Neural cell (in vitro differentiated cells): ENCODE results near the gene ZNF552. TPM values are rescaled to one million over a fixed set of nuclear protein-coding genes. Genes with fewer than 3 reads are reported as not detected.

Source experiments
- H2AFZ ChIP-seq: fragments of 200-600, 300-800 bp; sonication (generic), shearing (Covaris generic); 2 replicates; pipeline ENCODE4 v1.6.0; 2014; ENCODE audit warnings: low read depth, mild to moderate bottlenecking, antibody characterized with exemption, low read length, moderate library complexity
- H3F3A ChIP-seq: fragments of 200-600 bp; shearing (Covaris generic); 2 replicates; pipeline ENCODE4 v1.6.1; 2016; ENCODE audit warnings: mild to moderate bottlenecking, moderate library complexity, mixed read lengths, antibody characterized with exemption, low read length; ENCODE audit not compliant: insufficient read depth, poor library complexity, severe bottlenecking
- H3K27ac ChIP-seq: fragments of 200-600, 300-800 bp; sonication (generic), shearing (Covaris generic); 2 replicates; pipeline ENCODE4 v1.5.1; 2014; ENCODE audit warnings: mild to moderate bottlenecking, low read length, moderate library complexity
- H3K27me3 ChIP-seq: fragments of 300-800, 200-600 bp; sonication (generic), shearing (Covaris generic); 2 replicates; pipeline ENCODE4 v1.6.0; 2014; ENCODE audit warnings: mild to moderate bottlenecking, low read depth, low read length, moderate library complexity; ENCODE audit not compliant: insufficient read depth
- H3K36me3 ChIP-seq: fragments of 300-800, 200-600 bp; sonication (generic), shearing (Covaris generic); 2 replicates; pipeline ENCODE4 v1.5.1; 2014; ENCODE audit warnings: mild to moderate bottlenecking, antibody characterized with exemption, low read length, moderate library complexity; ENCODE audit not compliant: insufficient read depth
- H3K4me2 ChIP-seq: fragments of 300-800, 200-600 bp; sonication (generic), shearing (Covaris generic); 2 replicates; pipeline ENCODE4 v1.6.0; 2014; ENCODE audit warnings: mild to moderate bottlenecking, low read length
- H3K4me3 ChIP-seq: fragments of 300-800, 200-600 bp; sonication (generic), shearing (Covaris generic); 2 replicates; pipeline ENCODE4 v1.5.1; 2014; ENCODE audit warnings: mild to moderate bottlenecking, low read length, moderate library complexity
- H3K79me2 ChIP-seq: fragments of 200-600 bp; shearing (Covaris generic); replicated peaks from 2 replicates; pipeline ENCODE4 v1.6.0; 2014; ENCODE audit warnings: mild to moderate bottlenecking, low read length, moderate library complexity; ENCODE audit not compliant: insufficient read depth
- H3K9ac ChIP-seq: fragments of 300-800, 200-600 bp; sonication (generic), shearing (Covaris generic); 2 replicates; pipeline ENCODE4 v1.6.1; 2016; ENCODE audit warnings: mild to moderate bottlenecking, low read length, mixed read lengths
- H3K9me2 ChIP-seq: fragments of 200-600 bp; shearing (Covaris generic); 2 replicates; pipeline ENCODE4 v1.6.1; 2016; ENCODE audit warnings: mild to moderate bottlenecking, low read length, mixed read lengths; ENCODE audit not compliant: insufficient read depth
- H3K9me3 ChIP-seq: fragments of 200-600, 300-800 bp; sonication (generic), shearing (Covaris generic); 2 replicates; pipeline ENCODE4 v1.6.1; 2016; ENCODE audit warnings: mild to moderate bottlenecking, mixed run types, low read length, moderate library complexity, mixed read lengths
- H4K20me1 ChIP-seq: fragments of 200-600 bp; shearing (Covaris generic); 2 replicates; pipeline ENCODE4 v1.6.1; 2016; ENCODE audit warnings: mild to moderate bottlenecking, mixed run types; ENCODE audit not compliant: insufficient read depth
- EP300 ChIP-seq: fragments of 450-650 bp; conservative IDR thresholded peaks from 2 replicates; pipeline ENCODE4 v1.6.1; 2014; ENCODE audit warnings: antibody characterized with exemption, mild to moderate bottlenecking, moderate library complexity; ENCODE audit not compliant: poor library complexity, severe bottlenecking
- EZH2 ChIP-seq: fragments of 200-600, 300-800 bp; shearing (Covaris generic), sonication (generic); IDR thresholded peaks from 2 replicates; pipeline ENCODE4 v1.6.1; 2014; ENCODE audit warnings: antibody characterized with exemption, low read length, borderline replicate concordance, mild to moderate bottlenecking; ENCODE audit not compliant: insufficient read depth, poor library complexity, severe bottlenecking
- MXI1 ChIP-seq: fragments of 450-650 bp; conservative IDR thresholded peaks from 2 replicates; pipeline ENCODE4 v1.6.1; 2014; ENCODE audit warnings: antibody characterized with exemption, mild to moderate bottlenecking; ENCODE audit not compliant: poor library complexity, severe bottlenecking
- POLR2AphosphoS5 ChIP-seq: IDR thresholded peaks from 2 replicates; pipeline ENCODE4 v1.6.1; 2012
- RAD21 ChIP-seq: fragments of 450-650 bp; conservative IDR thresholded peaks from 2 replicates; pipeline ENCODE4 v1.6.1; 2014; ENCODE audit warnings: antibody characterized with exemption, mild to moderate bottlenecking, moderate library complexity
- SMC3 ChIP-seq: fragments of 450-650 bp; conservative IDR thresholded peaks from 2 replicates; pipeline ENCODE4 v1.6.1; 2014; ENCODE audit warnings: antibody characterized with exemption, mild to moderate bottlenecking, moderate library complexity; ENCODE audit not compliant: poor library complexity
- TAF1 ChIP-seq: IDR thresholded peaks from 2 replicates; pipeline ENCODE4 v1.6.1; 2012; ENCODE audit warnings: low read depth
- polyA plus RNA-seq: library from polyadenylated mRNA; depleted of rRNA; stranded (reverse); fragments of >200 nt; gene quantifications from 2 replicates; pipeline ENCODE4 v1.2.3, GENCODE V29; 2014
- TF ChIP-seq, protein P1 (sequence below): IDR thresholded peaks from 2 replicates; pipeline ENCODE4 v1.6.1; 2012; ENCODE audit warnings: borderline replicate concordance
- TF ChIP-seq, protein P2 (sequence below): fragments of 450-650 bp; IDR thresholded peaks from 2 replicates; pipeline ENCODE4 v1.5.1; 2014; ENCODE audit warnings: antibody characterized with exemption, mild to moderate bottlenecking, moderate library complexity; ENCODE audit not compliant: poor library complexity, severe bottlenecking

ZNF552 gene
- polyA plus RNA-seq, 1 donor from 2014 or later = 8.8 TPM

DNA sequence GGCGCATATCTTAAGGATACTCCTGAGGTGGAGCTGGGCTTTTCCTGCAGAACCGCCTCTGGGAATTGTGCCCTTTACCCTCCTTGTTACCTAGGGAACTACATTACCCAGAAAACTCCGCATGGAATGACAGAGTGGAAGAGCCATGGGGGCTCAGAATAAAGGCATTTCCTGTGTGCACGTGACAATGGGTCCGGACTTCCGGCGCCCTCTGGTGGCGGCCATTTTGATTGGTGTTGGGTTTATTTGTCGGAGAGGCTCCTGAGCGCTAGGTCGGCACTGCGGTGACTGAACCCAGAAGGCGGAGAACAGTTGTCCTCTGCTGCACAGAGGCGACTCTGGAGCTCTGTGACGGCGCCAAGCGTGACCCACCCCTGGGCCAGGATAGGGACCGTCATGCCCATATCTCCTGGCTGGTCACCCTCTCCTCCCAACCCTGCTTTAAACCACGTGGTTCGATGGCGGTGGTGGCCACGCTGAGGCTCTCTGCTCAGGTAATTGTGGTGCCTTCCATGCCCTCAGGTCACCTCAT lies 15.4 kb upstream of the ZNF552 start, which contains the start of gene ZNF587B:
TSS of gene ZNF587B (plus strand) at position 229 of the 532 bp plus-strand sequence. CDS start at position 459, 230 bp downstream.
- Histone ChIP-seq H3K4me2 (peak within 1 kb of the TSS; percentile 8), H4K20me1 (no peaks in the 10 kb centered on the region), H3K9me3 (no peaks in the 10 kb centered on the region), H3K4me3 (peak within 1 kb of the TSS; percentile 73), H3K9me2 (no peaks in the 10 kb centered on the region), H3K36me3 (no peaks in the 10 kb centered on the region), H2AFZ (peak within 1 kb of the TSS; percentile 49), H3K9ac (peak within 1 kb of the TSS; percentile 70), H3F3A (no peaks in the 10 kb centered on the region), H3K79me2 (peaks cover 15% of the 10 kb centered on the region), H3K27me3 (no peaks in the 10 kb centered on the region), H3K27ac (peak within 1 kb of the TSS; percentile 84)
- TF ChIP-seq RAD21 (peak; percentile 52), EZH2 (no peak), EP300 (peak; percentile 31), POLR2AphosphoS5 (peak; percentile 83), MXI1 (peak; percentile 97), SMC3 (peak; percentile 72), TAF1 (no peak)
- TF ChIP-seq, protein P1, sequence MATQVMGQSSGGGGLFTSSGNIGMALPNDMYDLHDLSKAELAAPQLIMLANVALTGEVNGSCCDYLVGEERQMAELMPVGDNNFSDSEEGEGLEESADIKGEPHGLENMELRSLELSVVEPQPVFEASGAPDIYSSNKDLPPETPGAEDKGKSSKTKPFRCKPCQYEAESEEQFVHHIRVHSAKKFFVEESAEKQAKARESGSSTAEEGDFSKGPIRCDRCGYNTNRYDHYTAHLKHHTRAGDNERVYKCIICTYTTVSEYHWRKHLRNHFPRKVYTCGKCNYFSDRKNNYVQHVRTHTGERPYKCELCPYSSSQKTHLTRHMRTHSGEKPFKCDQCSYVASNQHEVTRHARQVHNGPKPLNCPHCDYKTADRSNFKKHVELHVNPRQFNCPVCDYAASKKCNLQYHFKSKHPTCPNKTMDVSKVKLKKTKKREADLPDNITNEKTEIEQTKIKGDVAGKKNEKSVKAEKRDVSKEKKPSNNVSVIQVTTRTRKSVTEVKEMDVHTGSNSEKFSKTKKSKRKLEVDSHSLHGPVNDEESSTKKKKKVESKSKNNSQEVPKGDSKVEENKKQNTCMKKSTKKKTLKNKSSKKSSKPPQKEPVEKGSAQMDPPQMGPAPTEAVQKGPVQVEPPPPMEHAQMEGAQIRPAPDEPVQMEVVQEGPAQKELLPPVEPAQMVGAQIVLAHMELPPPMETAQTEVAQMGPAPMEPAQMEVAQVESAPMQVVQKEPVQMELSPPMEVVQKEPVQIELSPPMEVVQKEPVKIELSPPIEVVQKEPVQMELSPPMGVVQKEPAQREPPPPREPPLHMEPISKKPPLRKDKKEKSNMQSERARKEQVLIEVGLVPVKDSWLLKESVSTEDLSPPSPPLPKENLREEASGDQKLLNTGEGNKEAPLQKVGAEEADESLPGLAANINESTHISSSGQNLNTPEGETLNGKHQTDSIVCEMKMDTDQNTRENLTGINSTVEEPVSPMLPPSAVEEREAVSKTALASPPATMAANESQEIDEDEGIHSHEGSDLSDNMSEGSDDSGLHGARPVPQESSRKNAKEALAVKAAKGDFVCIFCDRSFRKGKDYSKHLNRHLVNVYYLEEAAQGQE = peak; percentile 67
- TF ChIP-seq, protein P2, sequence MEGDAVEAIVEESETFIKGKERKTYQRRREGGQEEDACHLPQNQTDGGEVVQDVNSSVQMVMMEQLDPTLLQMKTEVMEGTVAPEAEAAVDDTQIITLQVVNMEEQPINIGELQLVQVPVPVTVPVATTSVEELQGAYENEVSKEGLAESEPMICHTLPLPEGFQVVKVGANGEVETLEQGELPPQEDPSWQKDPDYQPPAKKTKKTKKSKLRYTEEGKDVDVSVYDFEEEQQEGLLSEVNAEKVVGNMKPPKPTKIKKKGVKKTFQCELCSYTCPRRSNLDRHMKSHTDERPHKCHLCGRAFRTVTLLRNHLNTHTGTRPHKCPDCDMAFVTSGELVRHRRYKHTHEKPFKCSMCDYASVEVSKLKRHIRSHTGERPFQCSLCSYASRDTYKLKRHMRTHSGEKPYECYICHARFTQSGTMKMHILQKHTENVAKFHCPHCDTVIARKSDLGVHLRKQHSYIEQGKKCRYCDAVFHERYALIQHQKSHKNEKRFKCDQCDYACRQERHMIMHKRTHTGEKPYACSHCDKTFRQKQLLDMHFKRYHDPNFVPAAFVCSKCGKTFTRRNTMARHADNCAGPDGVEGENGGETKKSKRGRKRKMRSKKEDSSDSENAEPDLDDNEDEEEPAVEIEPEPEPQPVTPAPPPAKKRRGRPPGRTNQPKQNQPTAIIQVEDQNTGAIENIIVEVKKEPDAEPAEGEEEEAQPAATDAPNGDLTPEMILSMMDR = peak; percentile 66

DNA sequence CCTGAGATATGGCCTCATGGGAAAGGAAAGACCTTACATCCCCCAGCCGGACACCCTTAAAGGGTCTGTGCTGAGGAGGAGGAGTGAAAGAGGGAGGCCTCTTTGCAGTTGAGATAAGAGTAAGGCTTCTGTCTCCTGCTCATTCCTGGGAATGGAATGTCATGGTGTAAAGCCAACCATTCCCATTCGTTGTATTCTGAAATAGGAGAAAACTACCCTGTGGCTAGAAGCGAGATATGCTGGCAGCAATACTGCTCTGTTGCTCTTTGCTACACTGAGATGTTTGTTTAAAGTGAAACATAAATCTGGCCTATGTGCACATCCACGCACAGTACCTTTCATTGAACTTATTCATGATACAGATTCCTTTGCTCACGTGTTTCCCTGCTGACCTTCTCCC lies 14.6 kb upstream of the ZNF552 start:
- no peak overlapping the region for H3K27ac ChIP-seq
- no peak overlapping the region for H3K4me2 ChIP-seq

More for the DNA sequence above, 14.6 kb upstream of the ZNF552 start:
- Histone ChIP-seq H3K9me3 (no peaks in the 10 kb centered on the region), H3K9me2 (no peaks in the 10 kb centered on the region), H3K4me3 (no peak overlapping the region), H4K20me1 (no peaks in the 10 kb centered on the region), H3K9ac (no peak overlapping the region), H3F3A (no peaks in the 10 kb centered on the region), H3K36me3 (no peaks in the 10 kb centered on the region), H3K79me2 (peaks cover 15% of the 10 kb centered on the region), H2AFZ (no peak overlapping the region), H3K27me3 (no peaks in the 10 kb centered on the region)
- no peak for TF ChIP-seq EP300
- TF ChIP-seq EZH2 = no peak
- TF ChIP-seq RAD21 = no peak
- TF ChIP-seq, protein P2 = no peak
- TF ChIP-seq, protein P1 = no peak
- no peak for TF ChIP-seq SMC3
- TF ChIP-seq TAF1 = no peak
- TF ChIP-seq POLR2AphosphoS5 = no peak
- no peak for TF ChIP-seq MXI1
